ENCODE measurements around the gene SCTR.

SCTR gene

DNA sequence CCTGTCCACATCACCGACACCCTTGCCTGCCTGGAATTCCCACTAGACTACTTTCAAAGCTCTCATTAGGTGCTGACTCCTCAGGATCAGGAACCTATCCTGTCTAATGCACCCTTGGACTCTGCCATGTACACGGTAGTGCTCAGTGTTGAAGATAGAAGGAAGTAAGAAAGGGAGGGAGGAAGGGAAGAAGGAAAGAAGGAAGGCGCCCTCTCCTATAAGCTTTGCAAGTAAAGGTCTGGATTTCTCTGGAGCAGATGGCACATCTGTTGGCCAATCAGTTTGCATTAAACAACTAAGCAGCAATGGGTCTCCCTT lies 45.3 kb downstream of the SCTR start:
- H3K27me3 ChIP-seq, result peaks cover 0 to 15% of the 10 kb centered on the region in 2 donors
- TF ChIP-seq, protein P1, sequence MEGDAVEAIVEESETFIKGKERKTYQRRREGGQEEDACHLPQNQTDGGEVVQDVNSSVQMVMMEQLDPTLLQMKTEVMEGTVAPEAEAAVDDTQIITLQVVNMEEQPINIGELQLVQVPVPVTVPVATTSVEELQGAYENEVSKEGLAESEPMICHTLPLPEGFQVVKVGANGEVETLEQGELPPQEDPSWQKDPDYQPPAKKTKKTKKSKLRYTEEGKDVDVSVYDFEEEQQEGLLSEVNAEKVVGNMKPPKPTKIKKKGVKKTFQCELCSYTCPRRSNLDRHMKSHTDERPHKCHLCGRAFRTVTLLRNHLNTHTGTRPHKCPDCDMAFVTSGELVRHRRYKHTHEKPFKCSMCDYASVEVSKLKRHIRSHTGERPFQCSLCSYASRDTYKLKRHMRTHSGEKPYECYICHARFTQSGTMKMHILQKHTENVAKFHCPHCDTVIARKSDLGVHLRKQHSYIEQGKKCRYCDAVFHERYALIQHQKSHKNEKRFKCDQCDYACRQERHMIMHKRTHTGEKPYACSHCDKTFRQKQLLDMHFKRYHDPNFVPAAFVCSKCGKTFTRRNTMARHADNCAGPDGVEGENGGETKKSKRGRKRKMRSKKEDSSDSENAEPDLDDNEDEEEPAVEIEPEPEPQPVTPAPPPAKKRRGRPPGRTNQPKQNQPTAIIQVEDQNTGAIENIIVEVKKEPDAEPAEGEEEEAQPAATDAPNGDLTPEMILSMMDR (IDR thresholded peaks at IDR 0.05), result no peak
- H3K4me3 ChIP-seq, result no peak overlapping the region
- intact Hi-C loops (cut with DNase I; ENCODE audit: low total_unique reads), result loop anchor here (10.0 kb wide), 1 partner anchor 604 kb away; no protein-coding TSS in a partner anchor
- no peaks in the 10 kb centered on the region for H3K9me3 ChIP-seq
- DNase-seq, result no peak
- no peaks in the 10 kb centered on the region for H3K36me3 ChIP-seq
- peaks cover 0 to 29% (median 23%) of the 10 kb centered on the region in 4 donors for H3K4me1 ChIP-seq
- H3K27ac ChIP-seq, result no peak overlapping the region

- peak in 1 of 2 donors; percentile 50 for DNase-seq
- intact Hi-C loops (cut with DNase I; ENCODE audit: low total_unique reads), result loop anchor here (10.0 kb wide), 1 partner anchor 604 kb away; no protein-coding TSS in a partner anchor
- no peak overlapping the region for H3K27ac ChIP-seq
Measured at GRCh38 chr2:119478188-119478977, 45.9 kb downstream of the SCTR start.

GRCh38 chr2:119477113-119477505 lies 47.2 kb downstream of the SCTR start:
- Histone ChIP-seq H3K27ac (no peak overlapping the region), H3K9me3 (no peaks in the 10 kb centered on the region), H3K36me3 (no peaks in the 10 kb centered on the region), H3K27me3 (peaks cover 0 to 15% of the 10 kb centered on the region in 2 donors), H3K4me3 (no peak overlapping the region), H3K4me1 (peaks cover 0 to 11% (median 6%) of the 10 kb centered on the region in 4 donors)
- intact Hi-C loops (cut with DNase I; ENCODE audit: low total_unique reads), result loop anchor here (2.0 to 10.0 kb wide), 2 partner anchors 70 to 602 kb away; no protein-coding TSS in a partner anchor
- TF ChIP-seq, protein P1 (IDR thresholded peaks at IDR 0.05), result no peak
- peak in 1 of 2 donors; percentile 20 for DNase-seq

More at GRCh38 chr2:119478188-119478977, 45.9 kb downstream of the SCTR start:
- H3K4me1 ChIP-seq, result peaks cover 0 to 24% (median 19%) of the 10 kb centered on the region in 4 donors
- no peaks in the 10 kb centered on the region for H3K36me3 ChIP-seq
- no peak overlapping the region for H3K4me3 ChIP-seq
- peaks cover 0 to 15% of the 10 kb centered on the region in 2 donors for H3K27me3 ChIP-seq
- TF ChIP-seq, protein P1 (IDR thresholded peaks at IDR 0.05), result no peak
- H3K9me3 ChIP-seq, result no peaks in the 10 kb centered on the region

GRCh38 chr2:119476301-119477112 lies 47.8 kb downstream of the SCTR start:
- no peak overlapping the region for H3K27ac ChIP-seq
- H3K4me3 ChIP-seq, result no peak overlapping the region
- no peaks in the 10 kb centered on the region for H3K9me3 ChIP-seq
- TF ChIP-seq, protein P1 (IDR thresholded peaks at IDR 0.05), result peak; percentile 83 to 95
- intact Hi-C loops (cut with DNase I; ENCODE audit: low total_unique reads), result loop anchor here (2.0 to 10.0 kb wide), 2 partner anchors 70 to 602 kb away; no protein-coding TSS in a partner anchor
- DNase-seq, result peak in 1 of 2 donors; percentile 67
- no peaks in the 10 kb centered on the region for H3K36me3 ChIP-seq
- H3K4me1 ChIP-seq, result peaks cover 0 to 7% (median 3%) of the 10 kb centered on the region in 4 donors
- peaks cover 0 to 15% of the 10 kb centered on the region in 2 donors for H3K27me3 ChIP-seq

DNA sequence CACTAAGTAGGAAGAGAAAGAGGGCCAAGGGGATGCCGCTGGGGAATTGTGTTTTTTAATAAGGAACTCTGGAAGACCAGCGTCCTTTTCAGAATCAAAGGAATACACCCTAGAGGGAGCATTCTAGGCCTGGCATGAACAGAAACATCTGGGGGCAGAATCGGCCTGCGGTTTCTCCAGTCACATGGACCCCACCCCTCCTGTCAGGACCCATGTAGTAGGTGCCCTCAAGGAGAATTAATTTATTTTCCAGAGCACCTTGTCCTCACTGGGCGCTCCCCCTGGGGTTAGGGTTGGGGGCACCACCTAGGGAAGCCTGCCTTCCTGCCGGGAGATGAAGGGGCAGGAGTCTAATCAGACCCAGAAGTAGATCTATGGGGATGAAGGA lies 48.4 kb downstream of the SCTR start:
- no peak overlapping the region for H3K27ac ChIP-seq
- peak in 1 of 2 donors; percentile 13 for DNase-seq
- intact Hi-C loops (cut with DNase I; ENCODE audit: low total_unique reads), result loop anchor here (2.0 to 10.0 kb wide), 2 partner anchors 69 to 601 kb away; no protein-coding TSS in a partner anchor
- H3K27me3 ChIP-seq, result peaks cover 0 to 15% of the 10 kb centered on the region in 2 donors
- H3K36me3 ChIP-seq, result no peaks in the 10 kb centered on the region
- H3K4me1 ChIP-seq, result peaks cover 0 to 7% (median 3%) of the 10 kb centered on the region in 4 donors
- H3K9me3 ChIP-seq, result no peaks in the 10 kb centered on the region
- H3K4me3 ChIP-seq, result no peak overlapping the region
- TF ChIP-seq, protein P1 (IDR thresholded peaks at IDR 0.05), result no peak

All from tibial artery (tissue), 4 donors.